NT2/D1 (cell line): Measurements from ENCODE around the gene OTUB1.

Source experiments
- DNase-seq: peaks from one replicate; pipeline ENCODE4 v3.0.0-alpha.2; 2011; ENCODE audit warnings: low read depth, low spot score
- H3K27me3 ChIP-seq: 2 replicates; pipeline ENCODE4 v1.6.0; 2011; ENCODE audit warnings: mild to moderate bottlenecking; ENCODE audit not compliant: insufficient read length, insufficient read depth
- H3K36me3 ChIP-seq: 2 replicates; pipeline ENCODE4 v1.6.1; 2011; ENCODE audit warnings: mild to moderate bottlenecking, low read length, mixed read lengths; ENCODE audit not compliant: insufficient read depth, insufficient read length
- H3K4me1 ChIP-seq: 2 replicates; pipeline ENCODE4 v1.5.1; 2011; ENCODE audit not compliant: insufficient read depth, insufficient read length
- H3K4me3 ChIP-seq: 2 replicates; pipeline ENCODE4 v1.5.1; 2011; ENCODE audit warnings: low read depth; ENCODE audit not compliant: insufficient read length
- H3K9ac ChIP-seq: 2 replicates; pipeline ENCODE4 v1.6.0; 2011; ENCODE audit warnings: low read depth; ENCODE audit not compliant: insufficient read length
- H3K9me3 ChIP-seq: 2 replicates; pipeline ENCODE4 v1.5.1; 2011; ENCODE audit warnings: mild to moderate bottlenecking, low read length; ENCODE audit not compliant: insufficient read depth
- SUZ12 ChIP-seq: IDR thresholded peaks from 2 replicates; pipeline ENCODE4 v1.6.1; 2011; ENCODE audit not compliant: insufficient read length, insufficient read depth; ENCODE audit errors: extremely low read depth
- YY1 ChIP-seq: IDR thresholded peaks from 2 replicates; pipeline ENCODE4 v1.6.1; 2011; ENCODE audit not compliant: insufficient read length, insufficient read depth
- ZNF274 ChIP-seq: IDR thresholded peaks from 2 replicates; pipeline ENCODE4 v1.6.1; 2011; ENCODE audit warnings: mild to moderate bottlenecking, low read depth, low read length

The OTUB1 gene

DNA sequence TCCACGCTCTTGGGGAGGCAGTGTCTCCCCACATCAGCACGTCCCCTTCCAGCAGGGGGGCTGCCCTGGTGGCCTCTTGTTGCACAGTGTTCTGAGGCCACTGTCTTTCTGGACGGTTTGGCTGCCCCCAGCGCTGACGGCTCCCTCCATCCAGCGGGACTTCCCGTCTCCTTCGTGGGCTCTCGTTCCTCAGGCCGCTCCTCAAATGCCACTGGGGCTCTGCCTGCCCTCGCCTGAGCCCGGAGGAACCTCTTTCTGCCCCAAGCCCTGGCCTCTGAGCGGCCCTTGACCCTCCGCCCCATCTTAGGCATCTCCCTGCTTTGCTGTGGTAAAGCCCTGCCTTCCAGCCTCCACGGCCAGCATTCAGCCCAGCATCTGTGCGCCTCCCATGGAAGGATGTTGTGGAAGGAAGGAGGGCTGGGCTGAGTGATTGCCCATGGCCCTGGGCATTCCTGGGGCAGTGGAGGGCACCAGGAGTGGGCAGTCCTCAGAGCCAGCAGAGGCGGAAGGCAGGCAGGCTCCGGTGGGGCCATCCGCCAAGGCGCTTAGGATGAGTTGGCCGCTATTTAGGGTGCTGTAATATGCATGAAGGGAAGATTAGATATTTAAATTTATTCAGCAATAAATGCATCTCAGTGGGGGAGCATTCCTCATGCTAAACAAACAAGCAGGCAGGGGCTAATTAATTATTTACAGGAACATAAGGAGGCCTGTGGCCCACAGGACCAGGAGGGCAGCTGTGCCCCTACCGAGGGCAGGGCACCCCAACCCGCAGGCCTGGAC lies 17.8 kb downstream of the OTUB1 start:
- no peak for TF ChIP-seq SUZ12
- no peak for TF ChIP-seq ZNF274
- TF ChIP-seq YY1 = no peak
- Histone ChIP-seq H3K36me3 (no peaks in the 10 kb centered on the region), H3K9me3 (no peaks in the 10 kb centered on the region), H3K9ac (no peak overlapping the region), H3K4me1 (peaks cover 28% of the 10 kb centered on the region), H3K27me3 (peaks cover 49% of the 10 kb centered on the region), H3K4me3 (no peak overlapping the region)
- no peak for DNase-seq

DNA sequence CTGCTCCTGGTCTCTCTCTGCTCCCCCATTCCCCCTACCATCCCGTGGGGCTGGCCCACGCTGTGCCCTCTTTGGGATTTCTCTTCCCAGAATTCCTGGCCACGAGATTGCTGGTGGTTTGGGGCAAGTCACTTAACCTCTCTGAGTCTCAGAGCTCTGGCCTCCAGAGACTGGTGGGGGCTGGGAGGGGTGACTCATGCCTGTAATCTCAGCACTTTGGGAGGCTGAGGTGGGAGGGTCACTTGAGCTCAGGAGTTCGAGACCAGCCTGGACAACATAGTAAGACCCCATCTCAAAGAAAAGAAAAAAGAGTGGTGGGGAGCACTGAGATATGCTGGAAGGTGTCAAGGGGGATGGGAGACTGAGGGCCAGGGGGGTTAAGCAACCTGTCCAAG lies 18.3 kb downstream of the OTUB1 start:
- Histone ChIP-seq H3K4me1 (peaks cover 28% of the 10 kb centered on the region), H3K27me3 (peaks cover 55% of the 10 kb centered on the region)
- no peak for DNase-seq

GRCh38 chr11:64005691-64006090 lies 19.5 kb downstream of the OTUB1 start:
- Histone ChIP-seq H3K4me1 (peaks cover 28% of the 10 kb centered on the region), H3K9ac (no peak overlapping the region), H3K36me3 (no peaks in the 10 kb centered on the region), H3K9me3 (peaks cover 7% of the 10 kb centered on the region), H3K4me3 (no peak overlapping the region), H3K27me3 (peaks cover 58% of the 10 kb centered on the region)
- TF ChIP-seq ZNF274 (no peak), YY1 (no peak), SUZ12 (no peak)
- no peak for DNase-seq

More for the DNA sequence above, 18.3 kb downstream of the OTUB1 start:
- H3K9ac ChIP-seq = no peak overlapping the region
- TF ChIP-seq YY1 (no peak), ZNF274 (no peak), SUZ12 (no peak)
- no peaks in the 10 kb centered on the region for H3K36me3 ChIP-seq
- H3K4me3 ChIP-seq = no peak overlapping the region
- no peaks in the 10 kb centered on the region for H3K9me3 ChIP-seq

GRCh38 chr11:64006398-64006797 lies 20.2 kb downstream of the OTUB1 start:
- TF ChIP-seq SUZ12 (no peak), ZNF274 (no peak), YY1 (no peak)
- peaks cover 55% of the 10 kb centered on the region for H3K27me3 ChIP-seq
- peaks cover 12% of the 10 kb centered on the region for H3K9me3 ChIP-seq
- no peak overlapping the region for H3K4me3 ChIP-seq
- DNase-seq = no peak
- H3K9ac ChIP-seq = peak overlapping the region; percentile 62
- H3K4me1 ChIP-seq = peaks cover 28% of the 10 kb centered on the region
- no peaks in the 10 kb centered on the region for H3K36me3 ChIP-seq

- TF ChIP-seq ZNF274 = no peak
- no peak for TF ChIP-seq SUZ12
- TF ChIP-seq YY1 = no peak
- Histone ChIP-seq H3K9ac (peak overlapping the region; percentile 62), H3K4me1 (peaks cover 28% of the 10 kb centered on the region), H3K4me3 (peak overlapping the region; percentile 27), H3K27me3 (peaks cover 58% of the 10 kb centered on the region), H3K9me3 (peaks cover 12% of the 10 kb centered on the region), H3K36me3 (no peaks in the 10 kb centered on the region)
- no peak for DNase-seq
Observed at GRCh38 chr11:64007160-64007628, 21.0 kb downstream of the OTUB1 start.

- H3K4me3 ChIP-seq = peak overlapping the region; percentile 27
- H3K27me3 ChIP-seq = peaks cover 58% of the 10 kb centered on the region
- no peak for TF ChIP-seq SUZ12
- no peak for TF ChIP-seq ZNF274
- no peak for TF ChIP-seq YY1
- peak; percentile 55 for DNase-seq
- peak overlapping the region; percentile 66 for H3K9ac ChIP-seq
- H3K9me3 ChIP-seq = peaks cover 12% of the 10 kb centered on the region
- no peaks in the 10 kb centered on the region for H3K36me3 ChIP-seq
- H3K4me1 ChIP-seq = peaks cover 24% of the 10 kb centered on the region
Observed at GRCh38 chr11:64007629-64008282, 21.5 kb downstream of the OTUB1 start.

- no peak for TF ChIP-seq ZNF274
- TF ChIP-seq SUZ12 = no peak
- no peak for TF ChIP-seq YY1
- Histone ChIP-seq H3K4me3 (peak overlapping the region; percentile 27), H3K36me3 (no peaks in the 10 kb centered on the region), H3K9ac (peak overlapping the region; percentile 66), H3K9me3 (peaks cover 12% of the 10 kb centered on the region), H3K27me3 (peaks cover 59% of the 10 kb centered on the region), H3K4me1 (peaks cover 24% of the 10 kb centered on the region)
- no peak for DNase-seq
Observed at GRCh38 chr11:64008283-64008913, 22.2 kb downstream of the OTUB1 start.
